Measurements from ENCODE around the gene ANO4. TPM values are rescaled to one million over a fixed set of nuclear protein-coding genes. Genes with fewer than 3 reads are reported as not detected.

Gene ANO4
- total and polyA plus RNA-seq, 2 of the 8 experiments (the other 6 are each of a cell fraction or from before 2014, with no cell fraction given), result 1.1 to 3.4 TPM

DNA sequence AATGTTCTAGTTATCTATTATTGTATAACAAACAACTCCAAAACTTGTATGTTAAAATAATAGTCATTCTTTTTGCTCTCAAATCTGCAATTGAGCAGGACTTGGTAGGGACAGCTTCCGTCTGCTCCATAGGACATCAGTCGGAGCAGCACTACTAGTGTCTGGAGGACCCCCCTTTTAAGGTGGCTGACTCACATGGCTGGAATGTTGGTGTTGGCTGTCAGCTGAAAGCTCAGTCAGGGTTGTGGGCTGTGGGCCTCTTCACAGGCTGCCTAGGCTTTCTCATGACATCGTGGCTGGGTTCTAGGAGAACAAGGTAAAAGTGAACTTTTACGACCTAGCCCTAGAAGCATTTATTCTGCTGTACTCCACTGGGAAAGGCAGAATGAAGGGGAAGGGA, 160.6 kb downstream of the ANO4 start (continued):
- TF ChIP-seq HDAC2 (IDR thresholded peaks at IDR 0.05; ENCODE audit: borderline replicate concordance in 1 of 2, low read depth in 2 of 2, low read length in 2 of 2) (no peak), JUND (IDR thresholded peaks at IDR 0.05; ENCODE audit: low read length) (peak; percentile 95)
